GM12874 (cell line): ENCODE data around the gene CBX1.

Experiments used
- TF ChIP-seq, protein P1 (sequence below): IDR thresholded peaks from 2 replicates; pipeline ENCODE4 v1.5.1; 2011; ENCODE audit warnings: low read depth, mild to moderate bottlenecking, control low read depth, low read length, moderate library complexity; ENCODE audit not compliant: insufficient read depth

The CBX1 gene

GRCh38 chr17:48104440-48104839, 3.2 kb upstream of the CBX1 start:
- TF ChIP-seq, protein P1, sequence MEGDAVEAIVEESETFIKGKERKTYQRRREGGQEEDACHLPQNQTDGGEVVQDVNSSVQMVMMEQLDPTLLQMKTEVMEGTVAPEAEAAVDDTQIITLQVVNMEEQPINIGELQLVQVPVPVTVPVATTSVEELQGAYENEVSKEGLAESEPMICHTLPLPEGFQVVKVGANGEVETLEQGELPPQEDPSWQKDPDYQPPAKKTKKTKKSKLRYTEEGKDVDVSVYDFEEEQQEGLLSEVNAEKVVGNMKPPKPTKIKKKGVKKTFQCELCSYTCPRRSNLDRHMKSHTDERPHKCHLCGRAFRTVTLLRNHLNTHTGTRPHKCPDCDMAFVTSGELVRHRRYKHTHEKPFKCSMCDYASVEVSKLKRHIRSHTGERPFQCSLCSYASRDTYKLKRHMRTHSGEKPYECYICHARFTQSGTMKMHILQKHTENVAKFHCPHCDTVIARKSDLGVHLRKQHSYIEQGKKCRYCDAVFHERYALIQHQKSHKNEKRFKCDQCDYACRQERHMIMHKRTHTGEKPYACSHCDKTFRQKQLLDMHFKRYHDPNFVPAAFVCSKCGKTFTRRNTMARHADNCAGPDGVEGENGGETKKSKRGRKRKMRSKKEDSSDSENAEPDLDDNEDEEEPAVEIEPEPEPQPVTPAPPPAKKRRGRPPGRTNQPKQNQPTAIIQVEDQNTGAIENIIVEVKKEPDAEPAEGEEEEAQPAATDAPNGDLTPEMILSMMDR, result no peak

GRCh38 chr17:48102798-48103715, 1.8 kb upstream of the CBX1 start:
- TF ChIP-seq, protein P1, result no peak

- TF ChIP-seq, protein P1, result no peak
These were observed 919 bp upstream of the CBX1 start for GRCh38 chr17:48102043-48102750.

GRCh38 chr17:48100591-48101011, 677 bp downstream of the CBX1 start:
- TF ChIP-seq, protein P1, result no peak

DNA sequence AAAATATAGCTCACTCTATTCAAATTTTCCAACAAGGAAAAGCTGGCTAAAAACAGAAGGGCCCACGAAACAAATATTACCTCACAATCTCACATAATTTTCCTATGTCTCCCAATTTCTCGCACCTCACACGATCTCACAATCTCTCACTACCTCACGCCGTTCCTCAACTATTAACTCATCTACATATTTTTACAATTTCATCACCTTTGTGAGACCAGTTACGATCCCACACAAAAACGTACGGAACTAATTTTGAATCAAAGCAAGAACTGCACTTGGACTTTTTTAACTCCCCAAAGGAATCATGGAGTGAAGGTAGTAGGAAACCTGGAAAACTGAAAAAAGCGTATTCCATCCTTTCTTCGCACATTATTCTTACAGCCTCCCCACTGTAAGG, 1.1 kb downstream of the CBX1 start:
- TF ChIP-seq, protein P1, result no peak

DNA sequence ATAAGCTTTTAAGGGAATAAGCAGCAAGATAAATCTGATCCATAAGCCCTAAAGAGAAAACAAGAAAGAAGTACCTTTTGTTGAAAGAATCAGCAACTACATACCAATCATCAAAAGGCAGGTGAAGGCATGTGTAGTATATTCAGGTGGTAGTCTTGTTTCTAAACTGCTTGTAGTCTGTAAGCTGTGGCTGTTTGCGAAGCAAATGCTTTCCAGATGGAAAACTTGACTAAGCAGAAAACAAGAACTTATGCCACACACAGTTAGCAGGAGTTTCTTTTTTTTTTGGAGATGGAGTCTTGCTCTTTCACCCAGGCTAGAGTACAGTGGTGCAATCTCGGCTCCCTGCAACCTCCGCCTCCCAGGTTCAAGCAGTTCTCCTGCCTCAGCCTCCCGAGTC, 5.7 kb downstream of the CBX1 start:
- TF ChIP-seq, protein P1, result no peak

- TF ChIP-seq, protein P1, result no peak
These were observed 7.8 kb downstream of the CBX1 start for GRCh38 chr17:48093341-48094045.
